ENCODE measurements around the gene JAML.

DNA sequence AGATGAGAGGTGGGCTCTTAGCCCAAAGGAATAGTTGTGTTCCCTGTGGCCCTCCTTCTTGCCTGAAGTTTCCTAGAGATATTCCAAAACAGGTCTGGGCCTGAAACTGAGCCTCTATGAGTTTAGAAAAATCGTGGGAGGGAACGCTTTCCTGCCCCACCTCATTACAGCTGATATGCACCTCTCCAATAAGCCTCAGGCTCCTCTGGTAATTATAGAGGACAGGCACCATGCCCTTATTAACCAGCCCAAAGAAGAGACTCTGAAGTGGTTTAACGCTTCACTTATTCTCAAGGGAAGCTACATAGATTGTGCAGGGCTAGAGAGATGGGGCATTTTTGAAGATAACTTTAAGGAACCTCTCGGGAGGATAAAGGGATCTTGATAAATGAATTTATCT, 42.7 kb upstream of the JAML start:
- TF ChIP-seq, protein P1, sequence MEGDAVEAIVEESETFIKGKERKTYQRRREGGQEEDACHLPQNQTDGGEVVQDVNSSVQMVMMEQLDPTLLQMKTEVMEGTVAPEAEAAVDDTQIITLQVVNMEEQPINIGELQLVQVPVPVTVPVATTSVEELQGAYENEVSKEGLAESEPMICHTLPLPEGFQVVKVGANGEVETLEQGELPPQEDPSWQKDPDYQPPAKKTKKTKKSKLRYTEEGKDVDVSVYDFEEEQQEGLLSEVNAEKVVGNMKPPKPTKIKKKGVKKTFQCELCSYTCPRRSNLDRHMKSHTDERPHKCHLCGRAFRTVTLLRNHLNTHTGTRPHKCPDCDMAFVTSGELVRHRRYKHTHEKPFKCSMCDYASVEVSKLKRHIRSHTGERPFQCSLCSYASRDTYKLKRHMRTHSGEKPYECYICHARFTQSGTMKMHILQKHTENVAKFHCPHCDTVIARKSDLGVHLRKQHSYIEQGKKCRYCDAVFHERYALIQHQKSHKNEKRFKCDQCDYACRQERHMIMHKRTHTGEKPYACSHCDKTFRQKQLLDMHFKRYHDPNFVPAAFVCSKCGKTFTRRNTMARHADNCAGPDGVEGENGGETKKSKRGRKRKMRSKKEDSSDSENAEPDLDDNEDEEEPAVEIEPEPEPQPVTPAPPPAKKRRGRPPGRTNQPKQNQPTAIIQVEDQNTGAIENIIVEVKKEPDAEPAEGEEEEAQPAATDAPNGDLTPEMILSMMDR (IDR thresholded peaks at IDR 0.05; ENCODE audit: poor library complexity, severe bottlenecking), result no peak
- TF ChIP-seq EP300 (conservative IDR thresholded peaks at IDR 0.05; ENCODE audit: poor library complexity, severe bottlenecking), result no peak
- TF ChIP-seq POLR2AphosphoS5 (IDR thresholded peaks at IDR 0.05), result no peak
- no peak for TF ChIP-seq RAD21 (conservative IDR thresholded peaks at IDR 0.05)
- TF ChIP-seq EZH2 (IDR thresholded peaks at IDR 0.05; ENCODE audit: borderline replicate concordance, insufficient read depth, low read length, poor library complexity, severe bottlenecking), result no peak
- TF ChIP-seq SMC3 (conservative IDR thresholded peaks at IDR 0.05; ENCODE audit: poor library complexity), result no peak
- TF ChIP-seq, protein P2, sequence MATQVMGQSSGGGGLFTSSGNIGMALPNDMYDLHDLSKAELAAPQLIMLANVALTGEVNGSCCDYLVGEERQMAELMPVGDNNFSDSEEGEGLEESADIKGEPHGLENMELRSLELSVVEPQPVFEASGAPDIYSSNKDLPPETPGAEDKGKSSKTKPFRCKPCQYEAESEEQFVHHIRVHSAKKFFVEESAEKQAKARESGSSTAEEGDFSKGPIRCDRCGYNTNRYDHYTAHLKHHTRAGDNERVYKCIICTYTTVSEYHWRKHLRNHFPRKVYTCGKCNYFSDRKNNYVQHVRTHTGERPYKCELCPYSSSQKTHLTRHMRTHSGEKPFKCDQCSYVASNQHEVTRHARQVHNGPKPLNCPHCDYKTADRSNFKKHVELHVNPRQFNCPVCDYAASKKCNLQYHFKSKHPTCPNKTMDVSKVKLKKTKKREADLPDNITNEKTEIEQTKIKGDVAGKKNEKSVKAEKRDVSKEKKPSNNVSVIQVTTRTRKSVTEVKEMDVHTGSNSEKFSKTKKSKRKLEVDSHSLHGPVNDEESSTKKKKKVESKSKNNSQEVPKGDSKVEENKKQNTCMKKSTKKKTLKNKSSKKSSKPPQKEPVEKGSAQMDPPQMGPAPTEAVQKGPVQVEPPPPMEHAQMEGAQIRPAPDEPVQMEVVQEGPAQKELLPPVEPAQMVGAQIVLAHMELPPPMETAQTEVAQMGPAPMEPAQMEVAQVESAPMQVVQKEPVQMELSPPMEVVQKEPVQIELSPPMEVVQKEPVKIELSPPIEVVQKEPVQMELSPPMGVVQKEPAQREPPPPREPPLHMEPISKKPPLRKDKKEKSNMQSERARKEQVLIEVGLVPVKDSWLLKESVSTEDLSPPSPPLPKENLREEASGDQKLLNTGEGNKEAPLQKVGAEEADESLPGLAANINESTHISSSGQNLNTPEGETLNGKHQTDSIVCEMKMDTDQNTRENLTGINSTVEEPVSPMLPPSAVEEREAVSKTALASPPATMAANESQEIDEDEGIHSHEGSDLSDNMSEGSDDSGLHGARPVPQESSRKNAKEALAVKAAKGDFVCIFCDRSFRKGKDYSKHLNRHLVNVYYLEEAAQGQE (IDR thresholded peaks at IDR 0.05; ENCODE audit: borderline replicate concordance), result no peak

Measured in neural cell (in vitro differentiated cells).